HG02870 (cell line): Measurements from ENCODE around the gene CAMK2D.

Source experiments
- ATAC-seq: cut with Tn5 transposase; IDR thresholded peaks from one replicate; pipeline ENCODE4 v1.9.1; 2021; ENCODE audit warnings: mild to moderate bottlenecking, moderate library complexity; ENCODE audit not compliant: unreplicated experiment

The CAMK2D gene

GRCh38 chr4:113495790-113496189 lies 265.7 kb downstream of the CAMK2D start:
- ATAC-seq = no peak

GRCh38 chr4:113483131-113483530 lies 278.4 kb downstream of the CAMK2D start:
- ATAC-seq = no peak

- ATAC-seq = no peak
Measured at GRCh38 chr4:113482325-113482724, 279.2 kb downstream of the CAMK2D start.

GRCh38 chr4:113481820-113482219 lies 279.7 kb downstream of the CAMK2D start:
- no peak for ATAC-seq

- no peak for ATAC-seq
Measured at GRCh38 chr4:113480109-113480508, 281.4 kb downstream of the CAMK2D start.

- no peak for ATAC-seq
Measured at GRCh38 chr4:113478032-113478431, 283.5 kb downstream of the CAMK2D start.

GRCh38 chr4:113476800-113477199 lies 284.7 kb downstream of the CAMK2D start:
- no peak for ATAC-seq

- no peak for ATAC-seq
Measured at GRCh38 chr4:113474017-113474416, 287.5 kb downstream of the CAMK2D start.

- no peak for ATAC-seq
Measured at GRCh38 chr4:113472864-113473263, 288.7 kb downstream of the CAMK2D start.

GRCh38 chr4:113471146-113471860 lies 290.2 kb downstream of the CAMK2D start:
- no peak for ATAC-seq

GRCh38 chr4:113469926-113470325 lies 291.6 kb downstream of the CAMK2D start:
- no peak for ATAC-seq

GRCh38 chr4:113469023-113469390 lies 292.5 kb downstream of the CAMK2D start:
- ATAC-seq = no peak

GRCh38 chr4:113468165-113469022 lies 293.1 kb downstream of the CAMK2D start:
- no peak for ATAC-seq

- no peak for ATAC-seq
Measured at GRCh38 chr4:113467581-113467980, 294.0 kb downstream of the CAMK2D start.

GRCh38 chr4:113462286-113462685 lies 299.3 kb downstream of the CAMK2D start:
- no peak for ATAC-seq

GRCh38 chr4:113461281-113461680 lies 300.3 kb downstream of the CAMK2D start:
- no peak for ATAC-seq

- ATAC-seq = no peak
Measured at GRCh38 chr4:113457886-113458285, 303.7 kb downstream of the CAMK2D start.

GRCh38 chr4:113457121-113457520 lies 304.4 kb downstream of the CAMK2D start:
- no peak for ATAC-seq

GRCh38 chr4:113455061-113455460 lies 306.5 kb downstream of the CAMK2D start:
- no peak for ATAC-seq

- no peak for ATAC-seq
Measured at GRCh38 chr4:113452868-113453620, 308.5 kb downstream of the CAMK2D start.

- no peak for ATAC-seq
Measured at GRCh38 chr4:113452152-113452551, 309.4 kb downstream of the CAMK2D start.
